GM18870 (cell line): ENCODE data around the gene ABCC9.

ENCODE experiments used
- ATAC-seq: cut with Tn5 transposase; IDR thresholded peaks from one replicate; pipeline ENCODE4 v1.9.1; 2021; ENCODE audit warnings: moderate library complexity; ENCODE audit not compliant: unreplicated experiment

Gene ABCC9

DNA sequence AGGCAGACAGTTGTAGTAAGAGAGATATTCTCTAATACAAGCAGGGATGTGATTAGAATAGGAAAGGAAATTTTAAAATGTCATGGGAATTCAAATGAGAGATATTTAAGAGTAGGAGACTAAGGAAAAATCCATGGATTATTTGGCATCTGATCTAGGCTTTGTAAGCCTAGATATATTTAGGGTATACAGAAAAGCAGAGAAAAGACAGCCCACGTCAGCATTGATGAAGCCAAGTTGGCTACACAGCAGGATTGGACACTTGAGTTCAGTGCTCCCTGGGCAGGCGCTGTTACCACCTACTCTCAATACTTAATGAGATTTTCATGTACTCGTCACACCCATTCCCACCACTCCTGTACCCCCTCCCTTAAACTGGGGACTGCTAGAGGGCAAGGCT is 165.1 kb downstream of the ABCC9 start:
- no peak for ATAC-seq

DNA sequence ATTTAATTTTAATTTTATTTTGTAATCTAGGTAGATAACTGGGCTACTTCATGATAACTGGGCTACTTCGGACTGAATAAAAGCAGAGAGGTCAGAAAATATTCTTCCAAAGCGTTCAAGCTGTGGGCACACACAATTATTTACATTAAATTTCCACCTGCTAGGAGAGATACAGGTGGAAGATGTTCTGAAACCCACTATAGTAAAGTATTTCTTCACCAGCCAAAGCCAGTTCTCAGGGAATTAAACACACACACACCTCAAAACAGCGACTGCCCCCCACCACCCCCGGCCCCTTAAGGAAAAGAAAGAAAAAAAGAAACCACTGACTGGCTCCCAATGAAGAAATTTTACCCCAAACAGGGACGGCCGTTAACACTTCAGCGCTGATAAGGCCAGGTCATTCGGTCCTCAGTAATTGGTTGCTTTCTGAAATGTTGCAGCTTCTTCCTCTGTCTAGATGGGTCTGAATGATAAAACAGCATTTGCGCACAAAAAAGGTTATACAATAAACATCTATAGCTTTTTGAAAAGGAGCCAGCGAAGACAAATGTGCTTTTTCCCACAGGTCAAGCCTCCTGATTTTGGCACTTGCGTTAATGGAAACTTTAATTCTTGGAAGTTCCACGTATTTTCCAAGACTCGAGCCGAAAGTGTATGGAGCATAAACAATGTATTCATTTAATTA is 165.9 kb downstream of the ABCC9 start:
- ATAC-seq = no peak

DNA sequence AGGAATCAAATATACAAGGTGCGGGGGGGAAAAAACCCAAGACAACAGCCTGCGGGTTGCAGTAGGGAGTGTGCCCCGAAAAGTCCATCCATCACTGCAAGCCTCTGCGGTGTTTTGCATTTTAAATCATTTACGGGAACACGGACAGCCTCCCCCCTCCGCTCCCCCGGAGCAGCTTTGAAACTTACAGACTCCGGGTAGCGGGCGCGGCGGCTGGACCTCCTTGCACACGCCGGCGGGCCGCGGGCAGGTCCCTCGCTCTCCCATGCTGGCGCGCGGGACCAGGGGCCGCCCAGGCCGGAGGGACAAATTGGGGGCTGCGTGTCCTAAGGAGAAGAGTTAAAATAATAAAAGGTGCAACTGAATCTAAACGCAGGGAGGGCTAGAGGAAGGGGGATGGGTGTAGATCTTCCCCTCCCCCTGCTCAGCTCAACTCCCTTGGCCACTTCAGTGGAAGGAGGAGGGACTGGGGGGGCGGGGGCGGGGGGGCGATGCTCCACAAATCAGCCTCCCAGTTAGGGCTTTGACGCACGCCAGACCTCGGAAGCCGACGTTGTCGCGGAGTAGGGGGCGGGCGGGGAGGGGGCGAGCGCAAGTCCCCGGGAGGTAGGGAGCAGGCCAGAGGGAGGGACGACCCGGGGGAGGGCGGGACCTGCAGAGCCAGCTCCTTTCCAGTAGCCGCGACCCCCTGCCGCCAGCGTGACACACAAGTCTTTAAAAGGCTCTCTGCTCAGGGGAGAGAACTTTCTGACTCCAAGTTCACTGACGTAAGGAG is 166.7 kb downstream of the ABCC9 start, which contains the start of gene KCNJ8:
TSS of gene KCNJ8 (minus strand) at position 349 of the 775 bp plus-strand sequence. CDS start 1,090 bp downstream, outside the sequence.
- ATAC-seq = no peak

DNA sequence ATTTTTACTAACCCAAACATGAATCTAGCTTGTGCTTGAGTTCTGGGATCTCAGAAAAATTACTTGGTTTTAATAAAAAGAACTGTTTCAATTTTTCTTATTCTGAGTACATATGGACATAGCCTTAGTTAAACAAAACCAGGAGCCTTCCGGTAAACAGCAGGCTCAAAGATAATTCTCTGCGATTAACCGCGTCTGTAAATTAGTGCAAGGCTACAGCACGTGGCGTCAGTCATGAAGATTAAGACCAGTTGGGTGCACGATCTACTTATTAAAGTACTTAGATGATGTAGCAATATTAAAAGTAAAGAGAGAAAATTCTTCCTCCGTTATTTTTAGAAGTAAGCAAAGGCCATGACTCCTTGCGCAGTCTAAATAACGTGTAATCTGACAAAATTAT is 167.4 kb downstream of the ABCC9 start:
- no peak for ATAC-seq

DNA sequence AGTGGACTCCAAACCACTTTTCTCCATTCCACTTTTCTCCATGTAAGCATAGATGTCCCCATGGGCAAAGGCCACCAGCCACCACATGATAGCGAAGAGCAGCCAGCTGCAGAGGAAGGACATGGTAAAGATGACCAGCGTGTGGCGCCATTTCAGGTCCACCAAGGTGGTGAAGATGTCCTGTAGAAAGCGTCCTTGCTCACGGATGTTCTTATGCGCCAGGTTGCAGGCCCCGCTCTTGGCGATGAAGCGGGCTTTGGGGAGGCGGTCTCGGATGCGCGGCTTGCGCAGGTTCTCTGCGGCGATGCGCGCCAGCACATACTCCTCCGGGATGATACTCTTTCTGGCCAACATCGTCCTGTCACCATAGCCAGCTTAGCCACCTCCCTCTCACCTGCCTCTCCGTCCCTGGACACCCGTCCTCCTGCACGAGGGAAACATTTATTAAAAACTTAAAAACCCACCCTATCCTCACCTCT is 167.9 kb downstream of the ABCC9 start:
- ATAC-seq = no peak

DNA sequence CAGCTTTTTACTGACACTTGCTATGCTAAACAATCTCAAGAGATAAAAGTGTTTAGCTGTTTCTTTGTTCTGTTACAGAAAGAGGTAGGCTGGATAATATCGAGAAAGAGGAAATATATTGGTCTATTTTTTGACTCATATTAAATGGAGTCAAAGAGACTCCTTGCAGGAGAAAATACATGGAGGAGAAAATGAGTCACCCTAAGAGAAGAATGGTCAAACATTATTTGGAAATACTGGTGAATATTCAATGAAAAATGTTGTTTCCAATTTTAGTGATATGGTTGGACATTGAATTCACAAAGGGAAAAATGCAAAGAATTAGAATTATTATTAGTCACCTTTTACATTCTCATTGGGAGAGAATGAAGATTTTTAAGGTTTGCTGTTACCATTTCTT is 169.9 kb downstream of the ABCC9 start:
- ATAC-seq = no peak

DNA sequence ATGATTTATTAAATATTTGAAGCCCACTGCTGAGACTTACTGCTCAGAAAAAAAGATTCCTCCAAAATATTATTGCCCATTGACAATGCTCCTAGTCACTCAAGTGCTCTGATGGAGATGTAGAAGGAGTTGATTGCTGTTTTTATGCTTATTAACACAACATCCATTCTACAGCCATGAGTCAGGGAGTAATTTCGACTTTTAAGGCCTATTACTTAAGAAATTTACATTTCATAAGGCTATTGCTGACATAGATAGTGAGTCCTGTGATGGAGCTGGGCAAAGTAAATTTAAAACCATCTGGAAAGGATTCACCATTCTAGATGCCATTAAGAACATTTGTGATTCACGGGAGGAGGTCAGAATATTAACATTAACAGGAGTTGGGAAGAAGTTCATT is 171.9 kb downstream of the ABCC9 start:
- ATAC-seq = no peak

DNA sequence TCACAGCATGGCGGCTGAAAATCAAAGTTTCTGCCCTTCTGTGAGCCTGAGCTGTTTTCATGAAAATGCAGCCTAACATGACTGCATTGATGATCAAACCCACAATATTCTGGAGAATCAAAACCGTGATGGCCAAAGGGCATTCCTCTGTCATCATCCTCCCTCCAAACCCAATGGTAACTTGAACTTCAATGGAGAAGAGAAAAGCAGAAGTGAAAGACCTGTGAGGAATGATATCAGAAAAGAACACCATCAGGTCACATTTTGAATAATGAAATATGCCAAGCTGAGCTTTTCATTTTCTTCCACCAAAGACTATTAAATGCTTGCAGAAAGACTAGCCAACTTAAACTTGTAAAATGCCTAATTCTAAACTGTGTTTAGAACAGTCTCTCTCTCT is 174.8 kb downstream of the ABCC9 start:
- no peak for ATAC-seq

DNA sequence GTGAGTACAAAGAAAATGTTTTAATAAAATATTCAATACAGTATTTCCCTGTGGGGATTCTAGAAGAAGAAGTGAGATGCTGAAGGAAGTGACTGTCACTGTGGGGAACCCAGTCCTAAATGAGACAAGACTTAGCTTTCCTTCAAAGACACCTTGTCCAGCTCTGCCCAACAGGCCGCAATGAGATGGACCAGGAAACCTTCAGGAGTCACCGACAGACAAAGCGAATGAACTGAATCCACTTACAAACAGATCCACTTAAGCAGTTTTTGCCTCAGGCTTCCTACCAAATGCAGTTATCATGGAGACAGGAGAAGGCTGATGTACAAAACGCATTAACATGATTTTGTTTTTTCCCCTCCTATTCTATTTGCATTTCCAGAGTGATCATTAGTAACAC is 176.3 kb downstream of the ABCC9 start:
- no peak for ATAC-seq

DNA sequence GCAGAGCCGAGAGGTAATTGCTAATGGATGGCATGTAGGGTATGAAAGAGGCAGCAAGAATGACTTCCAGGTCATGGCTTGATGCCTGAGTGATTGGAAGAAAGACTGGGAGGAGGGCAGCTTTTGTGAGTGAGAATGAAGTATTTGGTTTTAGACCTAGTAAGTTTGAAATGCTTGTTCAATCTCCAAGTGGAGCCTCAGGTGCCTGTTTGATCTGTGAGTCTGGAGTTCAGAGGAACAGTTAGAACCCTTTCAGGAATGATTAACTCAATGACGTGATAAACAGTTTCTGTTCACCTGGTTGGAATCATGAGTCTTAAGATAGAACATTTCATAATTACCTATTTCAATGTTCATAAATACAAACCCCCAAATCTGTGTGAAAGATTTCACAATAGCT is 177.2 kb downstream of the ABCC9 start:
- no peak for ATAC-seq

DNA sequence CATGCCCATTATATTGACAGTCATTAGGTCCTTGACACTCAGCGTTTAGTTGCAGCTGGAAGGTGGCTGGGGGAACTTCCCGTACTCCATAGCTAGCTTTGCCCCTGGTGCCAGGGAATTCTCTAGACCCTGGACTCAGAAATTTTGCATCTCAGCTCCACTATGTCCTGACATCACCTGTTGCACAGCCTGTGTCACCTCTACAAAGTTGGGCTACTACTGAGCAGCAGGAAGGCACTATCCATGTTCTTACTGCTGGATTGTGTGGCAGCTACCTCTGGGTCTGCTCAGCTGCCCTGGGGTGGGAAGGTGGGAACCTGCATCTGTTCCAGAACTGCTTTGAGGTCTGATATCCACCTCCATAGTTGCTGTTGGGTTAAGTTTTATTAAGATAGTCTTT is 177.7 kb downstream of the ABCC9 start:
- no peak for ATAC-seq

DNA sequence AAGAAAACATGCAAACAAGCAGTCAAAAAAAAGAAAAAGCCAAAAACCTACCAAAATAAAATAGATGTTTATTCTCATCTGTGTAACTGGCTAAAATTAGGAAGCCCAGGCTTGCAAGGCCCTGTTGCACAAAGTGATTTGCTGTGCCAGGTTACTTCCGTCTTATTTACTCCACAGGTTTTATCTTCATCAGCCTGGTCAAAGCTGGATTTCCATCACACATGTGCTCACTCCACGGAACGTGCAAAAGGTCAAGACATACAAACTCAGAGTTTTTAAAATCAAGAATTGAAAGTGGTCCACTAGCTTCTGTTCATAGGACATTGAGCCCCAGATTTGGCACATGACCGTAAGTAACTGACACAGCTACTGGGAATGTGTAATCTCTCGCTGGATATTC is 181.5 kb downstream of the ABCC9 start:
- ATAC-seq = no peak

DNA sequence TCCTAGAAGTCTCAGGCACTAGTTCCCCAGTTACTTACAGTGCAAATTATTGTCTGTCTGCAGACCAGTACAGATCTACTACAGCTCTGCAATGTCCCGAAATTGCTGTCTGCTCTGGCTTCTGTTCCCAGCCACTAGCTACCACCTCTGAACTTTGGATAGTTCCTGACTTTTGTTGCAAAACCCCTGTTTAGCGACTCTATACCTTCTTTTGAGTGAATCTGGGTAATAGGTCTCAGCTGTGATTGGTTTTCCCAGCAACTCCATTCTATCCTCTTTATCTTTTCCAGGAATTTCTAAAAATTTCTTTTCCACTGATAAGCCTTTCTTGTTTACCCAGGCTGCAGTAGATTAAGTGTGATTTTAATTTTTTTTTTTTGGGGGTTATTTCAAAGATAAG is 183.5 kb downstream of the ABCC9 start:
- no peak for ATAC-seq

DNA sequence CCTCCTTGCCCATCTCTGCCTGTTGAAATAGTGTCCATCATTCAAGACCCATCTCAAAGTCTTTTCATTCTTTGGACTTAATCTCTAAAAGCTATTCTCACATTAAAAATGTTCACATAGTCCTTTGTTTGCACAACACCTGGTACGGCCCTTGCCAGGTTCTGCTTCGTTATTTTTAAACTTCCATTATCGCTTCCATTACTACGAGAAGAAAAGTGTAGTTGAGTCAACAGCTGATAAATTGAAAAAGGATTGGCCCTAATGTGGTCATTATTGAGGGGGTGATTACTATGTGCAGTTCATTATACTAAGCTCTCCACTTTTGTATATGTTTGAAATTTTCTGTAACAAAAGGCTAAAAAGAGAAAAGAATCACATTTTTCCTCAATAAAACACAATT is 184.5 kb downstream of the ABCC9 start:
- ATAC-seq = no peak

DNA sequence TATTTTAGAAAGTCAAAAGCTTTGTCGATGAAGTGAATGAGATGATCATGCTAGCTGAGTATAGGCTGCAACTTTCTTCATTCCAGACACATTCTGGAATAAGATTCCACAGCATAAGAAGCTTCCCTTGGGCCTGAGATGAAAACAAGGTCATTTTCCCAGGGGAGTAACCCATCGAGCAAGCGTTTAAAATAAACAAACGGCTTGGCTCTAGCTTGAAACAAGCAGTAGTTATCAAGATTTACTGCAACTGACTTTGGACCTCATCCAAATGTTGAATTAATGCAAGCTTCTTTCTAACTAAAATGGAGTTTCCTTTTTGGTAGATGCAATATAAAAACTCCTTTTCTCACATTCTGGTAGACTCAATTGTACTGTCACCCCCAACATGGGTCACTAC is 189.7 kb downstream of the ABCC9 start:
- ATAC-seq = no peak
